ENCODE data around the gene NAALADL2. TPM values are rescaled to one million over a fixed set of nuclear protein-coding genes. Genes with fewer than 3 reads are reported as not detected.

NAALADL2 gene
- total and polyA plus RNA-seq, 3 donors from 2014 or later = 5.4 to 15.6 (median 6.0) TPM

DNA sequence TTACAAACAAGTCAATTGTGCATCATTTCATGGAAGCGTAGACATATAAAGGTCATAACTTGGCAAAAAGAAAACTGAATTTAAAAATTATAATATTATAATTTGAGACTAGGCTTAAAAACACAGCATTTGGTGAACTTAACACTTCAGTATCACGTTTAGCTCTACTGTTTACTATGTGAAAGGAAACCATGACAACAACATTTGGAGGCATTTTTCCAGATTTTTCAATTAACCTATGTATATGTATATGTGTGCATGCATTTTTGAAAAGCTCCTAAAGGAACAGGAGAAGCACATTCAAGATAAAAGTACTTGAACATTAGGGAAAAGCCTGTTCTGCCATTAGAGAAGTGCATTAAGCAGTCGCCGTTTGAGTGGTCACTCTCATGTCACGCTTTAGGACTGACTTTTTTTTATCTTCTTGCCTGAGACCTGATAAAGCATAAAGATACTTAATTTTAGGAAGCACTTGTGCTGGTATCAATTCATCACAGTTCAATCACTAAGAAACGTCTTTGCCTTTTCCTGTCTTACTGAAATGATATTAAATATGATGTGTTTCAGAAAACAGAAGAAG is 156.0 kb downstream of the NAALADL2 start:
- Histone ChIP-seq H3K27me3 (no peaks in the 10 kb centered on the region), H3K4me3 (no peak overlapping the region), H3K4me1 (no peaks in the 10 kb centered on the region), H3K9me3 (no peaks in the 10 kb centered on the region), H3K36me3 (ENCODE audit: low read depth, missing control alignments) (no peaks in the 10 kb centered on the region), H3K27ac (no peak overlapping the region)
- no peak for TF ChIP-seq POLR2A (IDR thresholded peaks at IDR 0.05)
- TF ChIP-seq CTCF (IDR thresholded peaks at IDR 0.05) = no peak
- no peak for DNase-seq
- intact Hi-C loops (cut with DNase I; ENCODE audit: low total_unique reads) = no loop called here
- 82 to 86% methylated on average over 6 of the region's 6 CpGs for WGBS, 2 donors

GRCh38 chr3:175018946-175019727 is 160.0 kb downstream of the NAALADL2 start:
- DNase-seq = no peak
- intact Hi-C loops (cut with DNase I; ENCODE audit: low total_unique reads) = no loop called here

DNA sequence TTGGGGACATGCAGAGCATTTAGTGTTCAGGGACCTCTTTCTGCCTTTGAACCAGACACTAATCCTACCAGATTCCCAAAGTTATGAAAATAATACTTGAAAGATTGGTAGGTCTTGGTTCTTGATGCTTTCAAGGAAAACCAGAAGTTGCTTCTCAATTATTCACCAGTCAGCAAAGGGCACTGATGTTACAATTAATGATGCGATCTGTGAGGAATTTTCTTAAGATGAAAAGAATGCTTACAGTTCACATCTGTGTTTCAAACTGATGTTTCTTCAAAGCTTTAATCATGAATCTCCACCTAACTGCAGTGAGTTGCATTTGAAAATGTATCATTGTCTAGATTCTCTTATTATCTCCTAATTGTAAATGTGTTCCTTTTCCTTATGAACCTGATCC is 161.0 kb downstream of the NAALADL2 start:
- no peak overlapping the region for H3K27ac ChIP-seq
- no peak for TF ChIP-seq POLR2A (IDR thresholded peaks at IDR 0.05)
- TF ChIP-seq CTCF (IDR thresholded peaks at IDR 0.05) = no peak
- no peak overlapping the region for H3K4me3 ChIP-seq
- no peaks in the 10 kb centered on the region for H3K9me3 ChIP-seq
- WGBS, 2 donors = 96 to 100% methylated on average over 1 of the region's 1 CpG
- intact Hi-C loops (cut with DNase I; ENCODE audit: low total_unique reads) = no loop called here
- no peaks in the 10 kb centered on the region for H3K4me1 ChIP-seq
- no peaks in the 10 kb centered on the region for H3K36me3 ChIP-seq (ENCODE audit: low read depth, missing control alignments)
- DNase-seq = no peak
- no peaks in the 10 kb centered on the region for H3K27me3 ChIP-seq

More at GRCh38 chr3:175018946-175019727, 160.0 kb downstream of the NAALADL2 start:
- Histone ChIP-seq H3K4me3 (no peak overlapping the region), H3K36me3 (ENCODE audit: low read depth, missing control alignments) (no peaks in the 10 kb centered on the region), H3K4me1 (no peaks in the 10 kb centered on the region), H3K9me3 (no peaks in the 10 kb centered on the region), H3K27me3 (no peaks in the 10 kb centered on the region), H3K27ac (no peak overlapping the region)
- no peak for TF ChIP-seq POLR2A (IDR thresholded peaks at IDR 0.05)
- no peak for TF ChIP-seq CTCF (IDR thresholded peaks at IDR 0.05)
- 75 to 92% methylated on average over 5 of the region's 5 CpGs for WGBS, 2 donors

DNA sequence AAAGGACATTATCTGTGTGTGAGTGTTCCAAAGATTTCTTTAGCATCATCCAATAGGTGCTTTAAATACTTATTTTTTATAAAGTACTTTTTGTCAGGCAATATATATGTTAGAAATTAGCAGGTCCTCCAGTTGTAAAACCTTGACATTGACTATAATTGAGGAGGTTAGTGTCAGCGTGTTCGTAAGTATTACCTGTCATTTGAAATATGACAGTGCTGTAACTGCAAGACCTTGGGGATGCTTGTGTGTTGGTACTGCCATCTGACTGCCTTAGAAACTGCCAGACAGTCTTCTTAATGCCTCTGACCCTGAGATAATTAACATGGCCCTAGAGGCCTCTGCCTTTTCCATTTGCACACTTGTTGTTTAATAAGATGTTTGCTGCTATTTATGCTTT is 170.7 kb downstream of the NAALADL2 start:
- Histone ChIP-seq H3K27ac (no peak overlapping the region), H3K4me3 (no peak overlapping the region), H3K36me3 (ENCODE audit: low read depth, missing control alignments) (no peaks in the 10 kb centered on the region), H3K4me1 (no peaks in the 10 kb centered on the region), H3K27me3 (no peaks in the 10 kb centered on the region), H3K9me3 (no peaks in the 10 kb centered on the region)
- intact Hi-C loops (cut with DNase I; ENCODE audit: low total_unique reads) = no loop called here
- TF ChIP-seq CTCF (IDR thresholded peaks at IDR 0.05) (no peak), POLR2A (IDR thresholded peaks at IDR 0.05) (no peak)
- 76 to 85% methylated on average over 2 of the region's 2 CpGs for WGBS, 2 donors
- no peak for DNase-seq
